GM19239 (cell line): Measurements from ENCODE around the gene FCRL5.
A peak's percentile ranks its signal among the peaks of the same experiment; 100 is the strongest.

Experiments
- DNase-seq: peaks from one replicate; pipeline ENCODE4 v3.0.0; 2011; ENCODE audit warnings: low spot score; ENCODE audit not compliant: insufficient read length
- FAIRE-seq: peaks from 2 replicates; lab custom pipeline; 2011; peaks lifted over from hg19 to GRCh38; lab: Jason Lieb, UNC

The FCRL5 gene

DNA sequence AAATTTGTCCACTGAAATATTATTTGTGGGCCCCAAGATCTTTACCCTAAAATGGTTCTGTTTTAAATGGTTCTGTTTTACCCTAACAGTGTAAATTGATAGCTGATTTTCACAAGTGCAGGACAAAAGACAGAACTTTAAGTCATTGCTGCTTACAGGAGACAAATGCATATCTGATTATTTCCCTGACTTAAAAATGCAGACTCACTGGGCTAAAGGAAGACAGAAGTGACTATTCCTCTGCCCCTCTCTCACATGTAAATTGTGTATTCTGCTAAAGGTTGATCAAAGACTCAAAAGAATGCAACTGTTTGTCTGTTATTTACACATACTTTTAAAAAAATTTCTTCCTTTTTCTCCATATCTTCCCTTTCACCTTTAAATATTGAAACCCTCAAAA lies 12.7 kb downstream of the FCRL5 start:
- FAIRE-seq, result peak; percentile 14
- DNase-seq, result no peak

DNA sequence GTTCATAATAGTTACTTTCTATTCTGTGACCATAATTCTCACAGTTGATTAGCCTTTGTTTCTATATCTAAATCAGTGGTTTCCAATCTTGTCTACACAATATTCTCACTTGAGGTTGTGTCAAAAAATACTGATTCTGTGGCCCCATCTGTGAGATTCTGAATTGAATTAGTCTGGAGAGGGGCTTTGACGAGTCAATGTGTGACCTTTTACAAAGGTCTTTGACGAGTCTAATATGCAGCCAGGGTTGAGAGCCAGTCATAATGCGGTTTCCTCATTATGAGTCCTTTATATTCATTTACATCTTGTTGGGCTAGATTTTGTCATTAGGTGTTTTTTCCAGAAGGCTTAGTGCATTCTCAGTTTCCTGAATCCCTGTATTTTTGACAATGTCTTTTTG lies 19.7 kb downstream of the FCRL5 start:
- peak; percentile 79 for FAIRE-seq
- DNase-seq, result no peak

DNA sequence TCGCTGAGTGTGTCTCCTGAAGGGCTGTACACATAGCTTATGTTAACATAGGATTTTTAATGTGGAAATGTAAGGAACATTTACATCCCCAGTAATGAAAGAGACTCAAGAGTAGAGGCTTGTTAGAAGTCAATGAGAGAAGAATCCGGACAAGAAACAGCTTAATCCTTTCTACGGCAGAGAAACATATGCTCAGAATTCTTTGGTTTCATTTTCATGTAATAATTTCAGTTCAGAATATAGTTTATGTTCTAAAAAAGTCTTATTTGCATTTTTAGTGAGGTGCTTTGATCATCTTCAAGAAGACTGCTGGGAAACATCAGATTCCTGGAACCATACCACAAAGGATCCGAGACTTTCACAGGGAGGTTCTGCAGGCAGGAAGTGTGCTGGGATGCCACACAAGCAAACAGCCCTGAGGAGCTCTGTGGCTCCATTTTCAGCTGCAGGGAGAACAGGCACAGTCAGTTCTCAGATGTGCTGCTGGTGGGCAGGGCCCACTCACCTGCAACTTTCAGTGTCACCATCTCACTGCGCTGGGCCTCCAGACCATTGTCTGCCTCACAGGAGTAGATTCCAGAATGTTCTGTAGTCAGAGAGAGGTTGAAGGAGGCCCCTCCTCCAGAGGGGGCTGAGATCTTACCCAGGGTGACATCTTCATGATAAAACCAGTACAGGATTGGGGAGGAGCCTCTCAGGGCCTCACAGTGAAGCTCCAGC lies 28.4 kb downstream of the FCRL5 start:
- FAIRE-seq (peak; percentile 88), DNase-seq (peak; percentile 19)

DNA sequence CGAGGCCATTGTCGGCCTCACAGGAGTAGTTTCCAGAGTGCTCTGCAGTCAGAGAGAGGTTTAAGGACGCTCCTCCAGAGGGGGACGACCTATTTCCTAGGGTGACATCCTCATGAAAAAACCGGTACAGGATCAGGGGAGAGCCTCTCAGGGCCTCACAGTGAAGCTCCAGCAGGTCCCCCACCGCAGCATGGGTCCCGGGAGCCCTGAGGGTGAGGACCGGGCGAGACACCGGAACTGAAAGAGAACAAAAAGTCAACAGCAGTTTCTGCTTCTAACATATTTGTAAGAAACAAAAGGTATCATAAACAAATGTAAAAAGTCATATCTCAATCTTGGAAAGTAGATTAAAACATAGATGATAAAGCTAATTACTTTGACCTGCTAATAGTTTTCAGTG lies 31.3 kb downstream of the FCRL5 start:
- no peak for DNase-seq
- no peak for FAIRE-seq

DNA sequence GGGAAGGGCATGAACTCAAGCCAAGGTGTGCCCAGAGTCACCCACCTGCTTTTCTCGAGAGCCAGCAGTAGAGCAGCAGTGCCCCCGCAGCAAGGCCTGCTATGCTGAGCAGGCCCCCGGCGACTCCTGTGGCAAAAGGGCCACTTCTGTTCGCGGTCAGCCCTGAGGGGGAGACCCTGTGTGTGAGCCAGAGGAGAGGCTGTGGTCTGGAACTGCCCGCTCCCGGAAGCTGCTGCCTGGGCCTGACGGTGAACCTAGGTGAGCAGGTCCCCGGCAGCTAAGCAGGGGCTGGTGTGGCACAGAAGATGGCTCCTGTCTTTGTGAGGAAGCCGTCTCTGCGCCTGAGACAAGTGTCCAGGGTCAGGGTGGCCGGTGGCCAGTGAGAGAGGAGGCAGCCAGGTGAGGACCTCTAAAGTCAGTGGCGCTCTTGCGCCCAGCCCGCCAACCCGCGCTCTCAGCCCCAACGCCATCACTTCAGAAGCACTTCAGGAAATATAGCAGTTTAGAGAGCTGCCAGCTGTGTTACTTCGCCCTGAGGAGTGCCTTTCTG lies 31.9 kb downstream of the FCRL5 start:
- FAIRE-seq, result no peak

GRCh38 chr1:157519451-157519850 lies 32.9 kb downstream of the FCRL5 start:
- FAIRE-seq (no peak), DNase-seq (no peak)

More for the DNA sequence above, 31.9 kb downstream of the FCRL5 start:
- no peak for DNase-seq

DNA sequence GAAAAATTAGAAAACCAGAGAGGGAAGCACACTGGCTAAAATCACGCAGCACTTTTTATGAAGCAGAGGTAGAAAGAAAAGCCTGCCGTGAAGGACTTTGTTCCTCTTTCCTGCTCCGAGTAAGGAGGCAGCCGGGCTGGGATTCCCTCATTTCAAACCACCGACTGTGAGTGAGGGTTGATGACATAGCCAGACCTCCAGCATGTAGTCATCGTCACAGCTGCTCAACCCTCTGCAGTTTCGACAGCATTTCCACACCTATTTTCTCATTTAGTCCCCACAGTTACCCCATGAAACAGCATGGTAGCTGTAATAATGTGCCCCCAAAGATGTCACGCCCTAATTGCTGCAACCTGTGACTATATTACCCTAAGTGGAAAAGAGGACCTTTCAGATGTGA lies 35.3 kb downstream of the FCRL5 start:
- no peak for FAIRE-seq

GRCh38 chr1:157515709-157516108 lies 36.6 kb downstream of the FCRL5 start:
- no peak for DNase-seq
- no peak for FAIRE-seq

More for the DNA sequence above, 35.3 kb downstream of the FCRL5 start:
- DNase-seq, result no peak

- no peak for DNase-seq
- FAIRE-seq, result no peak
Observed at GRCh38 chr1:157515141-157515540, 37.2 kb downstream of the FCRL5 start.

GRCh38 chr1:157512036-157512969 lies 40.0 kb downstream of the FCRL5 start:
- peak; percentile 35 for DNase-seq
- peak; percentile 91 for FAIRE-seq

GRCh38 chr1:157509546-157510232 lies 42.6 kb downstream of the FCRL5 start:
- FAIRE-seq (peak; percentile 74), DNase-seq (no peak)

GRCh38 chr1:157505481-157506272 lies 46.6 kb downstream of the FCRL5 start:
- DNase-seq, result peak; percentile 48
- FAIRE-seq, result peak; percentile 97

DNA sequence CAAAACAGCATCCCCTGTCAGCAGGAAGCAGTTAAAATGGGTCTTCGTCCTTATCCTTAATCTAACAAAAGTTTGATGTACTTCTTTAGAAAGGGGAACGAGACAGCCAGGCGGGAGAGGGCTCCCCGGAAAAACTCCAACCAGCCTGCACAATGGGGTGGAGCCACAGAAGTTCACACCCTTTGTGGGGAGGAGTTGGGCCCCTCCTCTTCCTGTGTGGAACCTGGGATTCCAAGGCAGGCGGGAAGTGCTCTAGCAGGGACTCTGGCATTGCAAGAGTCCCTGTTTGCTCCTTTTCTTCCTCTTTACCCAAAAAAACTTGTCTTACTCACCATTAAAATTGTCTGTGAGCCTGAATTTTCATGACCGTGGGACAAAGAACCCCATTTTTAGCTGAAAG lies 47.7 kb downstream of the FCRL5 start:
- DNase-seq (no peak), FAIRE-seq (no peak)

DNA sequence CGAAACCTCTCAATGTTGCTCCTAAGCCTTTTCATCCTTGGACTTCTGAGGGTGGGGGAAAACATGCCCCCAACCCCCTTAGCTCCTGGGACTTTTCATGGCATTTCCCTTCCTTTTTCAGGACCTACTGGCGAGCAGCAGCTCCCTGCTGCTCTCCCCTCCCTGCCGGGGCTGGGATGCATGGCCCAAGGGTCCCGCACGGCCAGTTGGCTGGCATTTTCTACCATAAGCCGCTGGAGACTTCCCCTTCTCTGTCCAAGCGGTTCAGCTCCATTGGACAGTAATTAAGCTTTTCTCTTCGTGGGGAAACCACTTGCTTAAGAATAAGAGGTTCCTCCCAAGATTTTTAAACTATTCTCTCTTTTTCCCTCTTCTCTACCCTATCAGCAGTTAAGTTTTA lies 52.8 kb downstream of the FCRL5 start:
- no peak for DNase-seq
- no peak for FAIRE-seq

- no peak for DNase-seq
- FAIRE-seq, result no peak
Observed at GRCh38 chr1:157498736-157499090, 53.6 kb downstream of the FCRL5 start.

GRCh38 chr1:157497987-157498735 lies 54.2 kb downstream of the FCRL5 start:
- no peak for DNase-seq
- no peak for FAIRE-seq

GRCh38 chr1:157497284-157497683 lies 55.0 kb downstream of the FCRL5 start:
- DNase-seq (no peak), FAIRE-seq (no peak)

GRCh38 chr1:157496121-157496526 lies 56.2 kb downstream of the FCRL5 start:
- peak; percentile 98 for FAIRE-seq
- DNase-seq, result peak; percentile 15

DNA sequence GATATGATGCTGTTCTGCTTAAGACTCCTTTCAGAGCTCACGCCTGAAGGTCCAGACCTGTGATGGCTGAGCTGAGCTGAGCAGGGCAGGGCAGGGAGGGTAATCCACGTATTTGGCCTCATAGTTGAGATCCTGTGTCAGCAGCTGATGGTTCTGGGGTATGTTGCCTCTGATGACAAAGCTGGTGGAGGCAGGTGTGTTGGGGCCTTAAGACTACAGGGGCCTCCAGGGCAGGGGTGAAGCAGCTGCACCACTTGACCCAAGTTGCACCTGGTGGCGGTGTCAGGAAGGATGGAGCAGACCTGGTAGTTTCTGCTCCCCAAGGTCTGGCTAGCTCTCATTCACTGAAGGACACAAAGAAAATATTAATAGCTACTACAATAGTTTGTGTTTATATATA lies 57.0 kb downstream of the FCRL5 start:
- DNase-seq, result no peak
- no peak for FAIRE-seq
